HG03095 (cell line): Measurements from ENCODE around the gene PYGB.

ENCODE experiments used
- ATAC-seq: cut with Tn5 transposase; IDR thresholded peaks from one replicate; pipeline ENCODE4 v1.9.1; 2021; ENCODE audit warnings: moderate library complexity; ENCODE audit not compliant: unreplicated experiment

The PYGB gene

DNA sequence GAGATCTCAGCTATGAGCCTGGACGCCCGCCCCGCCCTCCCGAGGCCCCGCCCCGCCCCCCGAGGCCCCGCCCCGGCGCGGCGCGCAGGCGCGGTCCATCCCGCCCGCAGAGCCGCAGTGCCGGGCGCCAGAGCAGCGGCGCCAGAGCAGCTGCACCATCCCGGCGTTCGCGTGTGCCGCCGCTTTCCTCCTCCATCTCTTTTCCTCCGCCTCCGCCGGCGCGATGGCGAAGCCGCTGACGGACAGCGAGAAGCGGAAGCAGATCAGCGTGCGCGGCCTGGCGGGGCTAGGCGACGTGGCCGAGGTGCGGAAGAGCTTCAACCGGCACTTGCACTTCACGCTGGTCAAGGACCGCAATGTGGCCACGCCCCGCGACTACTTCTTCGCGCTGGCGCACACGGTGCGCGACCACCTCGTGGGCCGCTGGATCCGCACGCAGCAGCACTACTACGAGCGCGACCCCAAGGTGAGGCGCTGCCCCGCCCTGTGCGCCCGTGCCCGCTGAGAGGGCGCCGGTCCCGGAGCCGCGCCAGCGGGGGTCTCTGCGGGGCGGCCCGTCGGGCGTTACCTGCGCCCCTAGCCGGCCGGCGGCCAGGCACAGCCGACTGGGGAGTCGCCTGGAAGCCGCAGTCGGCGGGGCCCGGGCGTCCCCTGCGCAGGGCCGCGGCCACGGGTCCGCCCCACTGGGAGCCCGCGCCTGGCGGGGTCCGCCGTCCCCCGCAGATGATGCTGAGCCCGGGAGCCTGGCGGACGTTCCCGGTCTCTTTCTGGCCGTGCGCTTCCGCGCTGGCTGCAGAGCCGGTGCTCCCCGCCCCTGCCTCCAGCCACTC lies at the start of gene PYGB:
PYGB (plus strand) TSS at position 130 of the 830 bp plus-strand sequence; CDS start at position 224, 94 bp downstream.
- peak; percentile 60 for ATAC-seq

- no peak for ATAC-seq
Measured at GRCh38 chr20:25198663-25199383, 49.1 kb upstream of the PYGB start.

DNA sequence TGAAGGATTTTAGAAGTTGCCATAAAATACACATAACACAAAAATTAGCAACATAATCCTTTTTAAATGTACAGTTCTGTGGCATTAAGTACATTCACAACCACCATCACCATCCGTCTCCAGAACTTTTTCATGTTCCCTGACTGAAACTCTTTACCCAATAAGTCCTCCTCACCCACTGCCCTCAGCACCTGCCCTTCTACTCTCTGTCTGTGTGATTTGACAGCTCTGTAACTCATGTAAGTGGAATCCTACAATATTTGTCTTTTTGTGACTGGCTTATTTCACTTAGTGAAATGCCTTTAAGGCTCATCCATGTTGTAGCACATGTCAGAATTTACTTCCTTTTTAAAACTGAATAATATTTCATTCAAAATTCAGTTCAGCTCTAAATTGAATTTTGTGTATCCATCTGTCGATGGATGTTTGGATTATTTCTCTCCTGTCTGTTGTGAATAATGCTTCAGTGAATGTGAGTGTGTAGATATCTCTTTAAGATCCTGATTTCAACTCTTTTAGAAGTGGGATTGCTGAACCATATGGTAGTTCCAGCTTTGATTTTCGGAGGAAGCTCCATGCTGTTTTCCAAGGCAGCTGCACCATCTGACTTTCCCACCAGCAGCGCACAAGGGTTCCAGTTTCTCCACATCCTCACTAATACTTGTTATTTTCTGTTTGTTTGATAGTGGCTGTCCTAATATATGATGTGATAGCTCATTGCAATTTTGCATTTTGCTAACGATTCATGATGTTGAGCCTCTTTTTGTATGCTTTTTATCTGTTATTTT lies 48.2 kb upstream of the PYGB start:
- ATAC-seq, result no peak

DNA sequence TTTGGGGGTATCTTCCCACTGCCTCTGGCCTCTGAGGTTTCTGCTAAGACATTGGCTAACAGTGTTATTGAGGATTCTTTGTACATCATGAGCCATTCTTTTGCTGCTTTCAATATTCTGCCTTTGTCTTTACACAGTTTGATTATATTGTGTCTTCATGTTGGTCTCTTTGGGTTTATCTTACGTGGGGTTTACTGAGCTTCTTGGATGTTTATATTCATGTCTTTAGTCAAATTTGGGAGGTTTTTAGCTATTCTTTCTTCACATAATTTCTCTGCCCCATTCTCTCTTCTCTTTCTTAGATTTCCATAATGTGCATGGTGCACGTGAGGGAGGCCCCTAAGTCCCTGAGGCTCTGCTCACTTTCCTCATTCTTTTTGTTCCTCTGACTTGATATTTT lies 44.8 kb upstream of the PYGB start:
- no peak for ATAC-seq

GRCh38 chr20:25203871-25204320 lies 44.0 kb upstream of the PYGB start:
- no peak for ATAC-seq

GRCh38 chr20:25204550-25205276 lies 43.2 kb upstream of the PYGB start:
- no peak for ATAC-seq

GRCh38 chr20:25205277-25206062 lies 42.4 kb upstream of the PYGB start:
- no peak for ATAC-seq

DNA sequence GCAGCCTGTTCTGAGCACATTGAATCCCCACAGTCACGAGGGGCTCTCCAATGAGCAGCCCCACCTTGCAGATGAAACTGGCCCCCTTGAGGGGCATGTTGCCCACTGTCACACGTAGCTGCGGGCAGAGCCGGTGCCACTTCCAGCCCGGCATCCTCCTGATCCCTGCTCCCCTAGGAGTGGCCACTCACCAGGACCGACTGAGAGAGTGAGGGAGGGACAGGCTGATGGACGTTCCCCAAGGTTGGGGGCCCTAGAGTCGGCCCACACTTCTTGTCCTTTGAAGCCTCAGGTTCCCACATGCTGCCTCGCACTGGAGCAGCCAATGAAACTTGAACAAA lies 41.9 kb upstream of the PYGB start:
- no peak for ATAC-seq

- no peak for ATAC-seq
Measured at GRCh38 chr20:25206548-25206947, 41.3 kb upstream of the PYGB start.

GRCh38 chr20:25207149-25207959 lies 40.5 kb upstream of the PYGB start:
- ATAC-seq, result no peak

- no peak for ATAC-seq
Measured at GRCh38 chr20:25207960-25208534, 39.8 kb upstream of the PYGB start.

GRCh38 chr20:25209400-25209799 lies 38.5 kb upstream of the PYGB start:
- no peak for ATAC-seq

- no peak for ATAC-seq
Measured at GRCh38 chr20:25209911-25210310, 38.0 kb upstream of the PYGB start.

GRCh38 chr20:25211273-25211672 lies 36.6 kb upstream of the PYGB start:
- no peak for ATAC-seq

GRCh38 chr20:25212242-25212641 lies 35.6 kb upstream of the PYGB start:
- no peak for ATAC-seq

GRCh38 chr20:25213566-25214425 lies 34.1 kb upstream of the PYGB start:
- no peak for ATAC-seq

GRCh38 chr20:25214426-25214790 lies 33.5 kb upstream of the PYGB start:
- no peak for ATAC-seq

GRCh38 chr20:25214819-25215218 lies 33.1 kb upstream of the PYGB start:
- no peak for ATAC-seq
